Measurements from ENCODE around the gene CYP2S1. TPM values are rescaled to one million over a fixed set of nuclear protein-coding genes. Genes with fewer than 3 reads are reported as not detected.

Gene CYP2S1
- total and polyA plus RNA-seq, 2 experiments from 2014 or later = 130 to 315 TPM

DNA sequence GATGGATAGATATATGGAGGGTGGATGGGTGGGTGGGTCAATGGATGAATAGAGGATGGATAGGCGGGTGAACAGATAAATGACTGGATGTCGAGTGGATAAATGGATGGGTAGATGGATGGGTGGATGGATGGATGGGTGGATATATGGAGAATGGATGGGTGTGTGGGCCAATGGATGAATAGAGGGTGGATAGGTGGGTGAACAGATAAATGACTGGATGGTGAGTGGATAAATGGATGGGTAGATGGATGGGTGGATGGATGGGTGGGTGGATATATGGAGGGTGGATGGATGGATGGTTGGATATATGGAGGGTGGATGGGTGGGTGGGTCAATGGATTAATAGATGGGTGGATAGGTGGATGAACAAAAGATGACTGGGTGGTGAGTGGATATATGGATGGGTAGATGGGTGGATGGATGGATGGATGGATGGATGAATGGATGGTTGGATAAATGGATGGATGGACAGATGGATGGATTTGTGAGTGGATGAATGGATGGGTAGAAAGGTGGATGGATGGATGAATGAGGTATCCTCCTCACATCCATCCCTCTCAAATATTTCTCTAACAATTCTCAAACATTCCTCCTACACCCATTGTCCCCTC, 47.0 kb downstream of the CYP2S1 start:
- no peak overlapping the region for H3K4me3 ChIP-seq
- Mint-ChIP-seq H3K27ac (no peak overlapping the region), H3K36me3 (ENCODE audit: low read depth) (peaks cover 2% of the 10 kb centered on the region; the same call in 1 of the 3 replicates), H3K9me3 (no peaks in the 10 kb centered on the region), H3K4me3 (no peak overlapping the region), H3K27me3 (ENCODE audit: insufficient read depth, low read depth, poor library complexity) (no peaks in the 10 kb centered on the region), H3K4me1 (no peaks in the 10 kb centered on the region)
- H3K27me3 ChIP-seq (ENCODE audit: insufficient read depth) = no peaks in the 10 kb centered on the region
- no peaks in the 10 kb centered on the region for H3K4me1 ChIP-seq (ENCODE audit: insufficient read depth)
- no peaks in the 10 kb centered on the region for H3F3A ChIP-seq (replicated peaks; ENCODE audit: low read depth)
- H3K4me2 ChIP-seq = no peak overlapping the region
- no peaks in the 10 kb centered on the region for H3K9me2 ChIP-seq (ENCODE audit: insufficient read depth)
- DNase-seq (ENCODE audit: low spot score) (no peak), ATAC-seq (no peak)
- H4K20me1 ChIP-seq (replicated peaks; ENCODE audit: insufficient read depth) = no peaks in the 10 kb centered on the region
- H3K79me2 ChIP-seq (replicated peaks; ENCODE audit: insufficient read depth) = no peaks in the 10 kb centered on the region
- no peak overlapping the region for H3K27ac ChIP-seq (ENCODE audit: low read depth)
- TF ChIP-seq, protein P1, sequence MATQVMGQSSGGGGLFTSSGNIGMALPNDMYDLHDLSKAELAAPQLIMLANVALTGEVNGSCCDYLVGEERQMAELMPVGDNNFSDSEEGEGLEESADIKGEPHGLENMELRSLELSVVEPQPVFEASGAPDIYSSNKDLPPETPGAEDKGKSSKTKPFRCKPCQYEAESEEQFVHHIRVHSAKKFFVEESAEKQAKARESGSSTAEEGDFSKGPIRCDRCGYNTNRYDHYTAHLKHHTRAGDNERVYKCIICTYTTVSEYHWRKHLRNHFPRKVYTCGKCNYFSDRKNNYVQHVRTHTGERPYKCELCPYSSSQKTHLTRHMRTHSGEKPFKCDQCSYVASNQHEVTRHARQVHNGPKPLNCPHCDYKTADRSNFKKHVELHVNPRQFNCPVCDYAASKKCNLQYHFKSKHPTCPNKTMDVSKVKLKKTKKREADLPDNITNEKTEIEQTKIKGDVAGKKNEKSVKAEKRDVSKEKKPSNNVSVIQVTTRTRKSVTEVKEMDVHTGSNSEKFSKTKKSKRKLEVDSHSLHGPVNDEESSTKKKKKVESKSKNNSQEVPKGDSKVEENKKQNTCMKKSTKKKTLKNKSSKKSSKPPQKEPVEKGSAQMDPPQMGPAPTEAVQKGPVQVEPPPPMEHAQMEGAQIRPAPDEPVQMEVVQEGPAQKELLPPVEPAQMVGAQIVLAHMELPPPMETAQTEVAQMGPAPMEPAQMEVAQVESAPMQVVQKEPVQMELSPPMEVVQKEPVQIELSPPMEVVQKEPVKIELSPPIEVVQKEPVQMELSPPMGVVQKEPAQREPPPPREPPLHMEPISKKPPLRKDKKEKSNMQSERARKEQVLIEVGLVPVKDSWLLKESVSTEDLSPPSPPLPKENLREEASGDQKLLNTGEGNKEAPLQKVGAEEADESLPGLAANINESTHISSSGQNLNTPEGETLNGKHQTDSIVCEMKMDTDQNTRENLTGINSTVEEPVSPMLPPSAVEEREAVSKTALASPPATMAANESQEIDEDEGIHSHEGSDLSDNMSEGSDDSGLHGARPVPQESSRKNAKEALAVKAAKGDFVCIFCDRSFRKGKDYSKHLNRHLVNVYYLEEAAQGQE (IDR thresholded peaks at IDR 0.05; ENCODE audit: unreplicated experiment) = no peak
- TF ChIP-seq, protein P2, sequence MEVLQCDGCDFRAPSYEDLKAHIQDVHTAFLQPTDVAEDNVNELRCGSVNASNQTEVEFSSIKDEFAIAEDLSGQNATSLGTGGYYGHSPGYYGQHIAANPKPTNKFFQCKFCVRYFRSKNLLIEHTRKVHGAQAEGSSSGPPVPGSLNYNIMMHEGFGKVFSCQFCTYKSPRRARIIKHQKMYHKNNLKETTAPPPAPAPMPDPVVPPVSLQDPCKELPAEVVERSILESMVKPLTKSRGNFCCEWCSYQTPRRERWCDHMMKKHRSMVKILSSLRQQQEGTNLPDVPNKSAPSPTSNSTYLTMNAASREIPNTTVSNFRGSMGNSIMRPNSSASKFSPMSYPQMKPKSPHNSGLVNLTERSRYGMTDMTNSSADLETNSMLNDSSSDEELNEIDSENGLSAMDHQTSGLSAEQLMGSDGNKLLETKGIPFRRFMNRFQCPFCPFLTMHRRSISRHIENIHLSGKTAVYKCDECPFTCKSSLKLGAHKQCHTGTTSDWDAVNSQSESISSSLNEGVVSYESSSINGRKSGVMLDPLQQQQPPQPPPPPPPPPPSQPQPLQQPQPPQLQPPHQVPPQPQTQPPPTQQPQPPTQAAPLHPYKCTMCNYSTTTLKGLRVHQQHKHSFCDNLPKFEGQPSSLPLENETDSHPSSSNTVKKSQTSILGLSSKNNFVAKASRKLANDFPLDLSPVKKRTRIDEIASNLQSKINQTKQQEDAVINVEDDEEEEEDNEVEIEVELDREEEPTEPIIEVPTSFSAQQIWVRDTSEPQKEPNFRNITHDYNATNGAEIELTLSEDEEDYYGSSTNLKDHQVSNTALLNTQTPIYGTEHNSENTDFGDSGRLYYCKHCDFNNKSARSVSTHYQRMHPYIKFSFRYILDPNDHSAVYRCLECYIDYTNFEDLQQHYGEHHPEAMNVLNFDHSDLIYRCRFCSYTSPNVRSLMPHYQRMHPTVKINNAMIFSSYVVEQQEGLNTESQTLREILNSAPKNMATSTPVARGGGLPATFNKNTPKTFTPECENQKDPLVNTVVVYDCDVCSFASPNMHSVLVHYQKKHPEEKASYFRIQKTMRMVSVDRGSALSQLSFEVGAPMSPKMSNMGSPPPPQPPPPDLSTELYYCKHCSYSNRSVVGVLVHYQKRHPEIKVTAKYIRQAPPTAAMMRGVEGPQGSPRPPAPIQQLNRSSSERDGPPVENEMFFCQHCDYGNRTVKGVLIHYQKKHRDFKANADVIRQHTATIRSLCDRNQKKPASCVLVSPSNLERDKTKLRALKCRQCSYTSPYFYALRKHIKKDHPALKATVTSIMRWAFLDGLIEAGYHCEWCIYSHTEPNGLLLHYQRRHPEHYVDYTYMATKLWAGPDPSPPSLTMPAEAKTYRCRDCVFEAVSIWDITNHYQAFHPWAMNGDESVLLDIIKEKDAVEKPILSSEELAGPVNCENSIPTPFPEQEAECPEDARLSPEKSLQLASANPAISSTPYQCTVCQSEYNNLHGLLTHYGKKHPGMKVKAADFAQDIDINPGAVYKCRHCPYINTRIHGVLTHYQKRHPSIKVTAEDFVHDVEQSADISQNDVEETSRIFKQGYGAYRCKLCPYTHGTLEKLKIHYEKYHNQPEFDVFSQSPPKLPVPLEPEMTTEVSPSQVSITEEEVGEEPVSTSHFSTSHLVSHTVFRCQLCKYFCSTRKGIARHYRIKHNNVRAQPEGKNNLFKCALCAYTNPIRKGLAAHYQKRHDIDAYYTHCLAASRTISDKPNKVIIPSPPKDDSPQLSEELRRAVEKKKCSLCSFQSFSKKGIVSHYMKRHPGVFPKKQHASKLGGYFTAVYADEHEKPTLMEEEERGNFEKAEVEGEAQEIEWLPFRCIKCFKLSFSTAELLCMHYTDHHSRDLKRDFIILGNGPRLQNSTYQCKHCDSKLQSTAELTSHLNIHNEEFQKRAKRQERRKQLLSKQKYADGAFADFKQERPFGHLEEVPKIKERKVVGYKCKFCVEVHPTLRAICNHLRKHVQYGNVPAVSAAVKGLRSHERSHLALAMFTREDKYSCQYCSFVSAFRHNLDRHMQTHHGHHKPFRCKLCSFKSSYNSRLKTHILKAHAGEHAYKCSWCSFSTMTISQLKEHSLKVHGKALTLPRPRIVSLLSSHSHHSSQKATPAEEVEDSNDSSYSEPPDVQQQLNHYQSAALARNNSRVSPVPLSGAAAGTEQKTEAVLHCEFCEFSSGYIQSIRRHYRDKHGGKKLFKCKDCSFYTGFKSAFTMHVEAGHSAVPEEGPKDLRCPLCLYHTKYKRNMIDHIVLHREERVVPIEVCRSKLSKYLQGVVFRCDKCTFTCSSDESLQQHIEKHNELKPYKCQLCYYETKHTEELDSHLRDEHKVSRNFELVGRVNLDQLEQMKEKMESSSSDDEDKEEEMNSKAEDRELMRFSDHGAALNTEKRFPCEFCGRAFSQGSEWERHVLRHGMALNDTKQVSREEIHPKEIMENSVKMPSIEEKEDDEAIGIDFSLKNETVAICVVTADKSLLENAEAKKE (CRISPR knock-in tag; IDR thresholded peaks at IDR 0.05) = no peak
- no peaks in the 10 kb centered on the region; the same call in none of the 2 replicates for H3K36me3 ChIP-seq (ENCODE audit: insufficient read depth)
- H2AFZ ChIP-seq = no peak overlapping the region

All from GM23338 (cell line).